Measurements from ENCODE around the gene ALDH1L2. TPM values are rescaled to one million over a fixed set of nuclear protein-coding genes. Genes with fewer than 3 reads are reported as not detected.

Gene ALDH1L2
- total RNA-seq, 3 donors from 2014 or later, result 2.3 to 7.8 (median 6.7) TPM

GRCh38 chr12:105083551-105084105, 630 bp downstream of the ALDH1L2 start:
- DNase-seq (ENCODE audit: low spot score in 2 of 2), result peak in 1 of 2 donors; percentile 31
- no peaks in the 10 kb centered on the region for H3K27me3 ChIP-seq
- intact Hi-C loops (cut with DNase I; ENCODE audit: low total_unique reads), result loop anchor here (5.0 kb wide), 1 partner anchor 234 kb away; no protein-coding TSS in a partner anchor
- H3K36me3 ChIP-seq, result no peaks in the 10 kb centered on the region
- TF ChIP-seq POLR2AphosphoS5 (IDR thresholded peaks at IDR 0.05) (no peak), POLR2A (IDR thresholded peaks at IDR 0.05) (no peak), CTCF (IDR thresholded peaks at IDR 0.05) (peak in 1 of 3 donors; percentile 11)
- H3K27ac ChIP-seq, result peak overlapping the region in 1 of 2 donors; percentile 36
- H3K4me3 ChIP-seq, result peak overlapping the region; percentile 57 to 76 (median 60)
- H3K4me1 ChIP-seq, result no peaks in the 10 kb centered on the region
- H3K9me3 ChIP-seq, result no peaks in the 10 kb centered on the region

- no peaks in the 10 kb centered on the region for H3K9me3 ChIP-seq
- peak overlapping the region in 2 of 3 donors; percentile 60 to 76 for H3K4me3 ChIP-seq
- DNase-seq (ENCODE audit: low spot score in 2 of 2), result no peak
- intact Hi-C loops (cut with DNase I; ENCODE audit: low total_unique reads), result loop anchor here (5.0 kb wide), 1 partner anchor 234 kb away; no protein-coding TSS in a partner anchor
- no peaks in the 10 kb centered on the region for H3K27me3 ChIP-seq
- no peaks in the 10 kb centered on the region for H3K4me1 ChIP-seq
- H3K27ac ChIP-seq, result no peak overlapping the region
- TF ChIP-seq POLR2A (IDR thresholded peaks at IDR 0.05) (no peak), POLR2AphosphoS5 (IDR thresholded peaks at IDR 0.05) (no peak), CTCF (IDR thresholded peaks at IDR 0.05) (no peak)
- H3K36me3 ChIP-seq, result no peaks in the 10 kb centered on the region
These were observed 1.2 kb downstream of the ALDH1L2 start for GRCh38 chr12:105083031-105083430.

- Histone ChIP-seq H3K27ac (no peak overlapping the region), H3K4me1 (no peaks in the 10 kb centered on the region), H3K36me3 (no peaks in the 10 kb centered on the region), H3K27me3 (no peaks in the 10 kb centered on the region), H3K9me3 (no peaks in the 10 kb centered on the region), H3K4me3 (no peak overlapping the region)
- TF ChIP-seq POLR2AphosphoS5 (IDR thresholded peaks at IDR 0.05) (no peak), CTCF (IDR thresholded peaks at IDR 0.05) (no peak), POLR2A (IDR thresholded peaks at IDR 0.05) (no peak)
- no peak for DNase-seq (ENCODE audit: low spot score in 2 of 2)
- intact Hi-C loops (cut with DNase I; ENCODE audit: low total_unique reads), result no loop called here
These were observed 5.3 kb downstream of the ALDH1L2 start for GRCh38 chr12:105078712-105079570.

GRCh38 chr12:105077435-105077834, 6.8 kb downstream of the ALDH1L2 start:
- Histone ChIP-seq H3K4me3 (no peak overlapping the region), H3K27me3 (no peaks in the 10 kb centered on the region), H3K36me3 (no peaks in the 10 kb centered on the region), H3K27ac (no peak overlapping the region), H3K9me3 (no peaks in the 10 kb centered on the region), H3K4me1 (no peaks in the 10 kb centered on the region)
- DNase-seq (ENCODE audit: low spot score in 2 of 2), result no peak
- intact Hi-C loops (cut with DNase I; ENCODE audit: low total_unique reads), result no loop called here
- TF ChIP-seq POLR2AphosphoS5 (IDR thresholded peaks at IDR 0.05) (no peak), POLR2A (IDR thresholded peaks at IDR 0.05) (no peak), CTCF (IDR thresholded peaks at IDR 0.05) (no peak)

GRCh38 chr12:105076913-105077312, 7.3 kb downstream of the ALDH1L2 start:
- H3K4me1 ChIP-seq, result no peaks in the 10 kb centered on the region
- no peak overlapping the region for H3K4me3 ChIP-seq
- TF ChIP-seq CTCF (IDR thresholded peaks at IDR 0.05) (no peak), POLR2A (IDR thresholded peaks at IDR 0.05) (no peak), POLR2AphosphoS5 (IDR thresholded peaks at IDR 0.05) (no peak)
- H3K9me3 ChIP-seq, result no peaks in the 10 kb centered on the region
- H3K36me3 ChIP-seq, result no peaks in the 10 kb centered on the region
- intact Hi-C loops (cut with DNase I; ENCODE audit: low total_unique reads), result no loop called here
- no peaks in the 10 kb centered on the region for H3K27me3 ChIP-seq
- no peak for DNase-seq (ENCODE audit: low spot score in 2 of 2)
- H3K27ac ChIP-seq, result no peak overlapping the region
